ENCODE results near the gene ZNF548.

The ZNF548 gene

GRCh38 chr19:57403737-57404563, 14.3 kb downstream of the ZNF548 start:
- Histone ChIP-seq H3K9ac (ENCODE audit: low read depth, low read length) (no peak overlapping the region), H3K27me3 (ENCODE audit: control insufficient read depth, insufficient read depth, low read length) (no peaks in the 10 kb centered on the region), H3K9me3 (replicated peaks; ENCODE audit: low read length) (no peaks in the 10 kb centered on the region), H3K4me3 (ENCODE audit: low read length) (no peak overlapping the region), H3K4me1 (ENCODE audit: control insufficient read depth, insufficient read depth, low read length) (no peaks in the 10 kb centered on the region), H3K36me3 (ENCODE audit: insufficient read depth, low read length) (peaks cover 13% of the 10 kb centered on the region), H3K4me2 (ENCODE audit: low read length) (no peak overlapping the region)

- peaks cover 3% of the 10 kb centered on the region for H3K36me3 ChIP-seq (ENCODE audit: insufficient read depth, low read length)
- H3K4me3 ChIP-seq (ENCODE audit: low read length), result no peak overlapping the region
- H3K4me2 ChIP-seq (ENCODE audit: low read length), result no peak overlapping the region
- no peaks in the 10 kb centered on the region for H3K27me3 ChIP-seq (ENCODE audit: control insufficient read depth, insufficient read depth, low read length)
- no peak overlapping the region for H3K9ac ChIP-seq (ENCODE audit: low read depth, low read length)
- peaks cover under 1% of the 10 kb centered on the region for H3K4me1 ChIP-seq (ENCODE audit: control insufficient read depth, insufficient read depth, low read length)
- no peaks in the 10 kb centered on the region for H3K9me3 ChIP-seq (replicated peaks; ENCODE audit: low read length)
Observed at GRCh38 chr19:57406516-57407123, 17.0 kb downstream of the ZNF548 start.

- Histone ChIP-seq H3K27me3 (ENCODE audit: control insufficient read depth, insufficient read depth, low read length) (no peaks in the 10 kb centered on the region), H3K9me3 (replicated peaks; ENCODE audit: low read length) (no peaks in the 10 kb centered on the region), H3K4me1 (ENCODE audit: control insufficient read depth, insufficient read depth, low read length) (peaks cover 5% of the 10 kb centered on the region), H3K9ac (ENCODE audit: low read depth, low read length) (peak within 1 kb of the TSS; percentile 82), H3K4me3 (ENCODE audit: low read length) (peak within 1 kb of the TSS; percentile 87), H3K36me3 (ENCODE audit: insufficient read depth, low read length) (peaks cover 16% of the 10 kb centered on the region), H3K4me2 (ENCODE audit: low read length) (peak within 1 kb of the TSS; percentile 86)
Observed at GRCh38 chr19:57410877-57411671, 21.4 kb downstream of the ZNF548 start, which contains the start of gene ZNF17. TSS of gene ZNF17 (plus strand) at chr19:57411161. CDS start at chr19:57413616, 2,455 bp downstream.

- H3K27me3 ChIP-seq (ENCODE audit: control insufficient read depth, insufficient read depth, low read length), result no peaks in the 10 kb centered on the region
- H3K36me3 ChIP-seq (ENCODE audit: insufficient read depth, low read length), result peaks cover 51% of the 10 kb centered on the region
- peaks cover 5% of the 10 kb centered on the region for H3K9me3 ChIP-seq (replicated peaks; ENCODE audit: low read length)
- H3K9ac ChIP-seq (ENCODE audit: low read depth, low read length), result no peak overlapping the region
- no peak overlapping the region for H3K4me2 ChIP-seq (ENCODE audit: low read length)
- H3K4me1 ChIP-seq (ENCODE audit: control insufficient read depth, insufficient read depth, low read length), result no peaks in the 10 kb centered on the region
- no peak overlapping the region for H3K4me3 ChIP-seq (ENCODE audit: low read length)
Observed at GRCh38 chr19:57419439-57419838, 29.8 kb downstream of the ZNF548 start.

GRCh38 chr19:57421037-57421436, 31.4 kb downstream of the ZNF548 start:
- Histone ChIP-seq H3K36me3 (ENCODE audit: insufficient read depth, low read length) (peaks cover 43% of the 10 kb centered on the region), H3K9ac (ENCODE audit: low read depth, low read length) (no peak overlapping the region), H3K4me2 (ENCODE audit: low read length) (no peak overlapping the region), H3K27me3 (ENCODE audit: control insufficient read depth, insufficient read depth, low read length) (no peaks in the 10 kb centered on the region), H3K4me3 (ENCODE audit: low read length) (no peak overlapping the region), H3K9me3 (replicated peaks; ENCODE audit: low read length) (peaks cover 5% of the 10 kb centered on the region), H3K4me1 (ENCODE audit: control insufficient read depth, insufficient read depth, low read length) (no peaks in the 10 kb centered on the region)

GRCh38 chr19:57434386-57435061, 44.9 kb downstream of the ZNF548 start:
- Histone ChIP-seq H3K4me1 (ENCODE audit: control insufficient read depth, insufficient read depth, low read length) (peaks cover 11% of the 10 kb centered on the region), H3K9ac (ENCODE audit: low read depth, low read length) (peak overlapping the region; percentile 77), H3K27me3 (ENCODE audit: control insufficient read depth, insufficient read depth, low read length) (no peaks in the 10 kb centered on the region), H3K4me3 (ENCODE audit: low read length) (peak overlapping the region; percentile 85), H3K9me3 (replicated peaks; ENCODE audit: low read length) (no peaks in the 10 kb centered on the region), H3K36me3 (ENCODE audit: insufficient read depth, low read length) (no peaks in the 10 kb centered on the region), H3K4me2 (ENCODE audit: low read length) (peak overlapping the region; percentile 85)

- Histone ChIP-seq H3K4me2 (ENCODE audit: low read length) (peak within 1 kb of the TSS; percentile 85), H3K4me1 (ENCODE audit: control insufficient read depth, insufficient read depth, low read length) (peaks cover 11% of the 10 kb centered on the region), H3K9me3 (replicated peaks; ENCODE audit: low read length) (no peaks in the 10 kb centered on the region), H3K36me3 (ENCODE audit: insufficient read depth, low read length) (no peaks in the 10 kb centered on the region), H3K9ac (ENCODE audit: low read depth, low read length) (peak within 1 kb of the TSS; percentile 79), H3K27me3 (ENCODE audit: control insufficient read depth, insufficient read depth, low read length) (no peaks in the 10 kb centered on the region), H3K4me3 (ENCODE audit: low read length) (peak within 1 kb of the TSS; percentile 85)
Observed at GRCh38 chr19:57435062-57435978, 45.7 kb downstream of the ZNF548 start, which contains the start of gene ZNF749. TSS of gene ZNF749 (plus strand) at chr19:57435325. CDS start at chr19:57435579, 254 bp downstream.

- peak overlapping the region; percentile 85 for H3K4me3 ChIP-seq (ENCODE audit: low read length)
Observed at GRCh38 chr19:57436417-57436816, 46.8 kb downstream of the ZNF548 start.

GRCh38 chr19:57437931-57438330, 48.3 kb downstream of the ZNF548 start:
- Histone ChIP-seq H3K27me3 (ENCODE audit: control insufficient read depth, insufficient read depth, low read length) (no peaks in the 10 kb centered on the region), H3K4me2 (ENCODE audit: low read length) (no peak overlapping the region), H3K9me3 (replicated peaks; ENCODE audit: low read length) (no peaks in the 10 kb centered on the region), H3K4me1 (ENCODE audit: control insufficient read depth, insufficient read depth, low read length) (peaks cover 11% of the 10 kb centered on the region), H3K9ac (ENCODE audit: low read depth, low read length) (no peak overlapping the region), H3K4me3 (ENCODE audit: low read length) (no peak overlapping the region), H3K36me3 (ENCODE audit: insufficient read depth, low read length) (peaks cover 5% of the 10 kb centered on the region)

More at GRCh38 chr19:57436417-57436816, 46.8 kb downstream of the ZNF548 start:
- Histone ChIP-seq H3K27me3 (ENCODE audit: control insufficient read depth, insufficient read depth, low read length) (no peaks in the 10 kb centered on the region), H3K9ac (ENCODE audit: low read depth, low read length) (peak overlapping the region; percentile 79), H3K9me3 (replicated peaks; ENCODE audit: low read length) (no peaks in the 10 kb centered on the region), H3K4me1 (ENCODE audit: control insufficient read depth, insufficient read depth, low read length) (peaks cover 11% of the 10 kb centered on the region), H3K4me2 (ENCODE audit: low read length) (peak overlapping the region; percentile 85), H3K36me3 (ENCODE audit: insufficient read depth, low read length) (no peaks in the 10 kb centered on the region)

- Histone ChIP-seq H3K36me3 (ENCODE audit: insufficient read depth, low read length) (peaks cover 15% of the 10 kb centered on the region), H3K27me3 (ENCODE audit: control insufficient read depth, insufficient read depth, low read length) (no peaks in the 10 kb centered on the region), H3K4me2 (ENCODE audit: low read length) (no peak overlapping the region), H3K9me3 (replicated peaks; ENCODE audit: low read length) (peaks cover 6% of the 10 kb centered on the region), H3K4me1 (ENCODE audit: control insufficient read depth, insufficient read depth, low read length) (peaks cover 11% of the 10 kb centered on the region), H3K4me3 (ENCODE audit: low read length) (no peak overlapping the region), H3K9ac (ENCODE audit: low read depth, low read length) (no peak overlapping the region)
Observed at GRCh38 chr19:57438925-57439324, 49.3 kb downstream of the ZNF548 start.
